Stimulated activated CD8-positive, alpha-beta memory T cell treated with anti-CD3 and anti-CD28 coated beads, Interleukin-12 subunit alpha, Interleukin-12 subunit beta, amount 100 ng/mL, for 4 hours (primary cell): ENCODE measurements around the gene ATF7IP2.
"Not testable (repeated sequence)": the region's sequence is repeated elsewhere in the genome, so short reads cannot be mapped to it uniquely, and the experiment has no call there.

Experiments used
- DNase-seq: peaks from one replicate; pipeline ENCODE4 v3.0.0-alpha.2; 2020; ENCODE audit warnings: low read depth

ATF7IP2 gene

GRCh38 chr16:10385725-10386516, at the start of gene ATF7IP2:
Gene ATF7IP2 (plus strand): TSS chr16:10386061. CDS start chr16:10430621, 44,560 bp downstream.
- DNase-seq, result peak; percentile 80

GRCh38 chr16:10338426-10338825, 47.4 kb upstream of the ATF7IP2 start:
- DNase-seq, result no peak

GRCh38 chr16:10339777-10340732, 45.8 kb upstream of the ATF7IP2 start:
- DNase-seq, result no peak

- no peak for DNase-seq
Measured at GRCh38 chr16:10343124-10343760, 42.6 kb upstream of the ATF7IP2 start.

GRCh38 chr16:10344699-10345098, 41.2 kb upstream of the ATF7IP2 start:
- not testable (repeated sequence) for DNase-seq

GRCh38 chr16:10345629-10346028, 40.2 kb upstream of the ATF7IP2 start:
- no peak for DNase-seq

GRCh38 chr16:10349851-10350250, 36.0 kb upstream of the ATF7IP2 start:
- no peak for DNase-seq

- no peak for DNase-seq
Measured at GRCh38 chr16:10352262-10352661, 33.6 kb upstream of the ATF7IP2 start.

- no peak for DNase-seq
Measured at GRCh38 chr16:10355589-10355988, 30.3 kb upstream of the ATF7IP2 start.

- no peak for DNase-seq
Measured at GRCh38 chr16:10356870-10357842, 28.7 kb upstream of the ATF7IP2 start.

- DNase-seq, result not testable (repeated sequence)
Measured at GRCh38 chr16:10361747-10362076, 24.1 kb upstream of the ATF7IP2 start.

- DNase-seq, result no peak
Measured at GRCh38 chr16:10362077-10362863, 23.6 kb upstream of the ATF7IP2 start.

- not testable (repeated sequence) for DNase-seq
Measured at GRCh38 chr16:10362864-10363197, 23.0 kb upstream of the ATF7IP2 start.

GRCh38 chr16:10366619-10367018, 19.2 kb upstream of the ATF7IP2 start:
- DNase-seq, result not testable (repeated sequence)

- no peak for DNase-seq
Measured at GRCh38 chr16:10367616-10368188, 18.2 kb upstream of the ATF7IP2 start.

- DNase-seq, result no peak
Measured at GRCh38 chr16:10368969-10369551, 16.8 kb upstream of the ATF7IP2 start.

GRCh38 chr16:10370096-10370726, 15.7 kb upstream of the ATF7IP2 start:
- no peak for DNase-seq

- DNase-seq, result no peak
Measured at GRCh38 chr16:10371592-10371991, 14.3 kb upstream of the ATF7IP2 start.

GRCh38 chr16:10373556-10373955, 12.3 kb upstream of the ATF7IP2 start:
- no peak for DNase-seq
